HUES48 (cell line): ENCODE measurements around the gene SPEF2.

Source experiments
- H3K27ac ChIP-seq: one replicate; pipeline ENCODE4 v1.7.0; 2013; ENCODE audit warnings: low read depth, low read length, inconsistent platforms
- H3K27me3 ChIP-seq: 2 replicates; pipeline ENCODE4 v1.6.1; 2013; ENCODE audit warnings: mild to moderate bottlenecking, low read length; ENCODE audit not compliant: control insufficient read depth, insufficient read depth
- H3K36me3 ChIP-seq: 2 replicates; pipeline ENCODE4 v1.6.1; 2013; ENCODE audit warnings: low read length; ENCODE audit not compliant: control insufficient read depth, insufficient read depth
- H3K4me1 ChIP-seq: 2 replicates; pipeline ENCODE4 v1.6.1; 2013; ENCODE audit warnings: mild to moderate bottlenecking, low read length; ENCODE audit not compliant: control insufficient read depth, insufficient read depth
- H3K4me3 ChIP-seq: 2 replicates; pipeline ENCODE4 v1.5.1; 2013; ENCODE audit warnings: mild to moderate bottlenecking, low read depth, low read length
- H3K9ac ChIP-seq: 2 replicates; pipeline ENCODE4 v1.6.1; 2013; ENCODE audit warnings: mild to moderate bottlenecking, low read depth, low read length, moderate library complexity
- H3K9me3 ChIP-seq: 2 replicates; pipeline ENCODE4 v1.6.1; 2013; ENCODE audit warnings: low read length; ENCODE audit not compliant: control insufficient read depth, insufficient read depth

SPEF2 gene

GRCh38 chr5:35754481-35754880 is 136.8 kb downstream of the SPEF2 start:
- Histone ChIP-seq H3K4me3 (no peak overlapping the region), H3K4me1 (peaks cover 7% of the 10 kb centered on the region), H3K27me3 (peaks cover 98% of the 10 kb centered on the region), H3K9ac (no peak overlapping the region), H3K9me3 (no peaks in the 10 kb centered on the region), H3K27ac (peak overlapping the region; percentile 22), H3K36me3 (no peaks in the 10 kb centered on the region)

DNA sequence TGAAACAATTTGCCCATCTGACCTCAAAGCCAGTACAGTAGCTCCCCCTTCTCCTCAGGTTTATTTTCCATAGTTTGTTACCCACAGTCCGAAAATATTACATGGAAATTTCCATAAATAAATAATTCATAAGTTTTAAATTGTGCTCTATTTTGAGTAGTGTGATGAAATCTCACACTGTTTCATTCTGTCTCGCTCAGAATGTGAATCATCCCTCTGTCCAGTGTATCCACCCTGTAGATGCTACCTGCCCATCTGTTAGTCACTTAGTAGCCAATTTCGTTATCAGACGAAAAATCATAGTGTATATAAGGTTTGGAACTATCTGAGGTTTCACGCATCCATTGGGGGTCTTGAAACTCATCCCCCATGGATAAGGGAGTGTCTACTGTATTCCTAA is 138.3 kb downstream of the SPEF2 start:
- Histone ChIP-seq H3K9ac (no peak overlapping the region), H3K4me3 (no peak overlapping the region), H3K4me1 (peaks cover 7% of the 10 kb centered on the region), H3K27me3 (peaks cover 98% of the 10 kb centered on the region), H3K27ac (no peak overlapping the region), H3K9me3 (no peaks in the 10 kb centered on the region), H3K36me3 (no peaks in the 10 kb centered on the region)

GRCh38 chr5:35758151-35758724 is 140.6 kb downstream of the SPEF2 start:
- Histone ChIP-seq H3K9me3 (no peaks in the 10 kb centered on the region), H3K4me1 (peaks cover 7% of the 10 kb centered on the region), H3K27ac (no peak overlapping the region), H3K27me3 (peaks cover 98% of the 10 kb centered on the region), H3K9ac (no peak overlapping the region), H3K4me3 (no peak overlapping the region), H3K36me3 (no peaks in the 10 kb centered on the region)

- H3K4me3 ChIP-seq, result no peak overlapping the region
- H3K36me3 ChIP-seq, result no peaks in the 10 kb centered on the region
- no peaks in the 10 kb centered on the region for H3K4me1 ChIP-seq
- H3K27me3 ChIP-seq, result peaks cover 78% of the 10 kb centered on the region
- no peak overlapping the region for H3K27ac ChIP-seq
- H3K9ac ChIP-seq, result no peak overlapping the region
- H3K9me3 ChIP-seq, result no peaks in the 10 kb centered on the region
Observed at GRCh38 chr5:35761541-35761940, 143.9 kb downstream of the SPEF2 start.

GRCh38 chr5:35762368-35762767 is 144.7 kb downstream of the SPEF2 start:
- Histone ChIP-seq H3K4me3 (no peak overlapping the region), H3K4me1 (no peaks in the 10 kb centered on the region)

DNA sequence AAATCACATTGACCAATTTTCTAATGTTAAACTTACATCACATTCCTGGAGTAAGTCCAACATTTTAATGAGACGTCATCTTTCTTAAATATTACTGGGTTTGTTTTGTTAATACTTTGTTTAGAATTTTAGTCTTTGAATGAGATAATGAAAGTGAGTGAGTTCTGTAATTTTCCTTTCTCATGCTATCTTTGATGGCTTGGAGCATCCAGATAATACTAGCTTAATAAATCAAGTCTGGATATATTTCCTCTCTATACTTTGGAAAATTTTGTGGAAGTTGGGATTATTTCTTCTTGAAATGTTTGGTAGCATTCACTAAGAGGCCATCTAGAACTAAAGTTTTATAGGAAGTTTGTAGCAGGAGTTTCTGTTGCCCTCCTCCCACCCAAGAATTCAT is 148.3 kb downstream of the SPEF2 start:
- Histone ChIP-seq H3K27ac (no peak overlapping the region), H3K27me3 (peaks cover 52% of the 10 kb centered on the region), H3K9ac (no peak overlapping the region), H3K4me1 (no peaks in the 10 kb centered on the region), H3K4me3 (no peak overlapping the region), H3K36me3 (no peaks in the 10 kb centered on the region), H3K9me3 (no peaks in the 10 kb centered on the region)

More at GRCh38 chr5:35762368-35762767, 144.7 kb downstream of the SPEF2 start:
- H3K9ac ChIP-seq, result no peak overlapping the region
- no peaks in the 10 kb centered on the region for H3K9me3 ChIP-seq
- H3K27ac ChIP-seq, result no peak overlapping the region
- H3K27me3 ChIP-seq, result peaks cover 70% of the 10 kb centered on the region
- H3K36me3 ChIP-seq, result no peaks in the 10 kb centered on the region

GRCh38 chr5:35771300-35771699 is 153.6 kb downstream of the SPEF2 start:
- Histone ChIP-seq H3K4me1 (no peaks in the 10 kb centered on the region), H3K27ac (no peak overlapping the region), H3K4me3 (no peak overlapping the region), H3K36me3 (no peaks in the 10 kb centered on the region), H3K9me3 (no peaks in the 10 kb centered on the region), H3K9ac (no peak overlapping the region), H3K27me3 (peaks cover 16% of the 10 kb centered on the region)

DNA sequence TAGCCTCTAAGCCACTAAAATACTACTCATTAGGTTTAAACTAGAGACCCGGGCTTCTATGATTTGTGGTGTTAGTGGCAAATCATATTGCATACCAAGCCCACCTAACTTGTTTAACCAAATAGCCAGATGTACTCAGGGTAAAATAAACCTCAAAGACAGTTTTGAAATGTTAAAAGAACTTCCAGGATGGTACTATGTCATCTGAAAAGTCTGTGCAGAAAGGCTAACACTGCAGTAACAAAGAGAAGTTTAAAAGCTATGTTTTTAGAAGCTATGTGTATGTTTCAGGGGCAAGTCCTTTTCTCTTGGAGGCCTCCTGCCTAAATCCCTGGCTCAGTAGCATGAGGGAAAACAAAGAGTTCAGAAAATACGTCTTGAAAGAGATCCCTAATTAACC is 154.2 kb downstream of the SPEF2 start:
- H3K9me3 ChIP-seq, result no peaks in the 10 kb centered on the region
- no peak overlapping the region for H3K4me3 ChIP-seq
- no peaks in the 10 kb centered on the region for H3K36me3 ChIP-seq
- no peaks in the 10 kb centered on the region for H3K4me1 ChIP-seq
- H3K27me3 ChIP-seq, result peaks cover 16% of the 10 kb centered on the region
- H3K27ac ChIP-seq, result no peak overlapping the region
- H3K9ac ChIP-seq, result no peak overlapping the region

DNA sequence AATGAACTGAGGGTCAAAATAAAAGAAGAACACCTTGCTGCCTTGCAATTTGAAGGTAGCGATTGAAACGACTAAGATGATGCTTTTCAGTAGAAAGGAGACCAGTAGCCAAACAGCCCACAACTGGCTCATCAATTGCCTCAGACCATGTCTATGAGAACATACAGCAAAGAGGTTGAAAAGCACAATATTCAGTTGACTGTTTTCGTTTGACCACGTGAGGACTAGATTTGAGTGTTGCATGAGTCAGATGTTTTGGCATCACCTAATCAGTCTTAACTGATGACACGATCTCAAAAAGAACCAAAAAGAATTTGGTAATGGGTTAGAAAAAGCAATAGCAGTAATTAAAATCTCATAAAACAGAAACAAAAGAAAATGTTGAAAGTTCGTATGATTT is 156.3 kb downstream of the SPEF2 start:
- Histone ChIP-seq H3K4me1 (0 out of 2 replicates have a peak, but pooled peaks cover 3% of the 10 kb centered on the region), H3K9me3 (no peaks in the 10 kb centered on the region), H3K27ac (no peak overlapping the region)

DNA sequence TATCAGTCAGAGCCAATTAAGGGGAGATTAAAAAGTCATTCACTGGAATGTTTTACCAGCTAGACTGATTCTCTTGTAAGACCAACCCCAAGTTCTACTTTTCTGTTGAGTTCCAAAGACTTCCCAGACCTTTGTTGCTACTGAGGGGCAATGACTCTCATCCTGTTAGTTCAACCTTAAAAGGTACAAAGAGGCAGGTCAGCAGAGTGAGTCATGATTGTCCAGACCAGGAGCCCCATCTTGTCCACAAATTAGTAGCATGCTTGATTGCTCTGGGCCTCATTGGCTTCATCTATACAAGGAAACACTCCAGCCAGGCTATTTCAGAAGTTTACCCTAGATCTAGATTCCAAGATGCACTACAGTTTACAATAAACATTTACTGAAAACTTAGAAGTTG is 159.1 kb downstream of the SPEF2 start:
- H3K27ac ChIP-seq, result no peak overlapping the region

More for the DNA sequence above, 156.3 kb downstream of the SPEF2 start:
- Histone ChIP-seq H3K27me3 (peaks cover 6% of the 10 kb centered on the region; the same call in 1 of the 2 replicates), H3K4me3 (no peak overlapping the region), H3K36me3 (no peaks in the 10 kb centered on the region), H3K9ac (no peak overlapping the region)

GRCh38 chr5:35777358-35778087 is 159.9 kb downstream of the SPEF2 start:
- Histone ChIP-seq H3K27ac (no peak overlapping the region), H3K4me3 (no peak overlapping the region), H3K9me3 (no peaks in the 10 kb centered on the region), H3K4me1 (peaks cover 3% of the 10 kb centered on the region; the same call in 1 of the 2 replicates), H3K27me3 (no peaks in the 10 kb centered on the region), H3K9ac (no peak overlapping the region), H3K36me3 (no peaks in the 10 kb centered on the region)

More for the DNA sequence above, 159.1 kb downstream of the SPEF2 start:
- Histone ChIP-seq H3K9ac (no peak overlapping the region), H3K9me3 (no peaks in the 10 kb centered on the region), H3K4me3 (no peak overlapping the region), H3K36me3 (no peaks in the 10 kb centered on the region), H3K27me3 (no peaks in the 10 kb centered on the region), H3K4me1 (peaks cover 3% of the 10 kb centered on the region; the same call in 1 of the 2 replicates)
